Measurements from ENCODE around the gene SCFD2. TPM values are rescaled to one million over a fixed set of nuclear protein-coding genes. Genes with fewer than 3 reads are reported as not detected.

SCFD2 gene
- total RNA-seq, 1 experiment from 2014 or later: 7.4 TPM

- ATAC-seq (no peak), DNase-seq (ENCODE audit: low read depth, low spot score) (no peak)
- Histone ChIP-seq H3K4me3 (ENCODE audit: low read depth in 2 of 2, low read length in 2 of 2) (no peak overlapping the region), H3K4me1 (ENCODE audit: control insufficient read depth, insufficient read depth, low read length) (no peaks in the 10 kb centered on the region), H3K9me3 (ENCODE audit: control insufficient read depth, insufficient read depth, low read depth, low read length) (no peaks in the 10 kb centered on the region), H3K27ac (ENCODE audit: low read length) (no peak overlapping the region), H3K27me3 (ENCODE audit: control insufficient read depth, insufficient read depth, low read length) (no peaks in the 10 kb centered on the region), H3K36me3 (ENCODE audit: control insufficient read depth, insufficient read depth, low read length) (no peaks in the 10 kb centered on the region)
- TF ChIP-seq SIN3A (IDR thresholded peaks at IDR 0.05; ENCODE audit: borderline replicate concordance, insufficient read depth, low read depth, low read length) (no peak), POLR2AphosphoS5 (IDR thresholded peaks at IDR 0.05; ENCODE audit: low read depth, low read length) (no peak)
- BruUV-seq (replicated peaks): no TSS peak
- POLR2A ChIA-PET: no interaction called here
- intact Hi-C loops (cut with micrococcal nuclease; ENCODE audit: unreplicated experiment) (no loop called here), in situ Hi-C loops (cut with HindIII; ENCODE audit: low pct_unique_long_range_greater_than_20kb, low sequenced_read_pairs) (no loop called here)
- CTCF ChIA-PET: no interaction called here
These were observed 277.7 kb downstream of the SCFD2 start for GRCh38 chr4:53088152-53088551.

GRCh38 chr4:53076374-53076958, 289.4 kb downstream of the SCFD2 start:
- in situ Hi-C loops (cut with HindIII; ENCODE audit: low pct_unique_long_range_greater_than_20kb, low sequenced_read_pairs) (no loop called here), intact Hi-C loops (cut with micrococcal nuclease; ENCODE audit: unreplicated experiment) (loop anchor here (10.0 kb wide), 1 partner anchor 62 kb away; no protein-coding TSS in a partner anchor)
- Histone ChIP-seq H3K4me1 (ENCODE audit: control insufficient read depth, insufficient read depth, low read length) (no peaks in the 10 kb centered on the region), H3K9me3 (ENCODE audit: control insufficient read depth, insufficient read depth, low read depth, low read length) (no peaks in the 10 kb centered on the region), H3K4me3 (ENCODE audit: low read depth in 2 of 2, low read length in 2 of 2) (no peak overlapping the region), H3K27me3 (ENCODE audit: control insufficient read depth, insufficient read depth, low read length) (no peaks in the 10 kb centered on the region), H3K27ac (ENCODE audit: low read length) (no peak overlapping the region), H3K36me3 (ENCODE audit: control insufficient read depth, insufficient read depth, low read length) (no peaks in the 10 kb centered on the region)
- no peak for DNase-seq (ENCODE audit: low read depth, low spot score)
- CTCF ChIA-PET: no interaction called here
- ATAC-seq: no peak
- POLR2A ChIA-PET: no interaction called here
- no TSS peak for BruUV-seq (replicated peaks)
- no peak for TF ChIP-seq CTCF (IDR thresholded peaks at IDR 0.05)
- TF ChIP-seq REST (IDR thresholded peaks at IDR 0.05; ENCODE audit: insufficient read depth in 1 of 2, low read depth in 2 of 2, low read length in 1 of 2): no peak

- no peaks in the 10 kb centered on the region for H3K27me3 ChIP-seq (ENCODE audit: control insufficient read depth, insufficient read depth, low read length)
- ChIA-PET POLR2A (no interaction called here), CTCF (no interaction called here)
- DNase-seq (ENCODE audit: low read depth, low spot score): no peak
- ATAC-seq: no peak
- H3K4me3 ChIP-seq (ENCODE audit: low read depth in 2 of 2, low read length in 2 of 2): no peak overlapping the region
- BruUV-seq (replicated peaks): no TSS peak
- no peaks in the 10 kb centered on the region for H3K4me1 ChIP-seq (ENCODE audit: control insufficient read depth, insufficient read depth, low read length)
- in situ Hi-C loops (cut with HindIII; ENCODE audit: low pct_unique_long_range_greater_than_20kb, low sequenced_read_pairs): no loop called here
- H3K27ac ChIP-seq (ENCODE audit: low read length): no peak overlapping the region
- intact Hi-C loops (cut with micrococcal nuclease; ENCODE audit: unreplicated experiment): loop anchor here (10.0 kb wide), 1 partner anchor 60 kb away; no protein-coding TSS in a partner anchor
- no peaks in the 10 kb centered on the region for H3K36me3 ChIP-seq (ENCODE audit: control insufficient read depth, insufficient read depth, low read length)
- TF ChIP-seq POLR2AphosphoS5 (IDR thresholded peaks at IDR 0.05; ENCODE audit: low read depth, low read length) (no peak), CTCF (IDR thresholded peaks at IDR 0.05) (no peak), REST (IDR thresholded peaks at IDR 0.05; ENCODE audit: insufficient read depth in 1 of 2, low read depth in 2 of 2, low read length in 1 of 2) (no peak), SIN3A (IDR thresholded peaks at IDR 0.05; ENCODE audit: borderline replicate concordance, insufficient read depth, low read depth, low read length) (no peak), TCF7L2 (IDR thresholded peaks at IDR 0.05; ENCODE audit: low read depth, low read length) (no peak)
- H3K9me3 ChIP-seq (ENCODE audit: control insufficient read depth, insufficient read depth, low read depth, low read length): no peaks in the 10 kb centered on the region
These were observed 290.6 kb downstream of the SCFD2 start for GRCh38 chr4:53075162-53075785.
